ENCODE results near the gene ZBTB5. TPM values are rescaled to one million over a fixed set of nuclear protein-coding genes. Genes with fewer than 3 reads are reported as not detected.

The ZBTB5 gene
- total and polyA plus RNA-seq, 2 of the 13 experiments (the other 11 are each of a cell fraction or from before 2014, with no cell fraction given), result 12.5 to 20.5 TPM

- TF ChIP-seq ZHX2 (IDR thresholded peaks at IDR 0.05; ENCODE audit: low read depth), result no peak; the same call in 1 of the 2 replicates
- TF ChIP-seq ZHX2 (CRISPR knock-in tag; IDR thresholded peaks at IDR 0.05; ENCODE audit: borderline replicate concordance), result no peak
- TF ChIP-seq THYN1 (CRISPR knock-in tag; IDR thresholded peaks at IDR 0.05; ENCODE audit: borderline replicate concordance, low read depth), result no peak
- TF ChIP-seq ATF1 (CRISPR knock-in tag; IDR thresholded peaks at IDR 0.05), result 0 out of 2 replicates have a peak, but pooled peaks have one; percentile 15
- TF ChIP-seq SIN3A (IDR thresholded peaks at IDR 0.05; ENCODE audit: borderline replicate concordance, low read depth, low read length), result no peak
- TF ChIP-seq REL (CRISPR knock-in tag; conservative IDR thresholded peaks at IDR 0.05), result no peak
- TF ChIP-seq MBD4 (IDR thresholded peaks at IDR 0.05; ENCODE audit: borderline replicate concordance, low read length), result no peak
- 0 out of 2 replicates have a peak, but pooled peaks have one; percentile 9 for TF ChIP-seq ZNF224 (CRISPR knock-in tag; IDR thresholded peaks at IDR 0.05)
- TF ChIP-seq SRSF1 (optimal IDR thresholded peaks at IDR 0.05; ENCODE audit: low read depth, low read length), result no peak
- peak; percentile 70 for TF ChIP-seq ATF7 (IDR thresholded peaks at IDR 0.05)
- peak; percentile 96 for TF ChIP-seq ATF7 (CRISPR knock-in tag; IDR thresholded peaks at IDR 0.05)
- TF ChIP-seq AHR (CRISPR knock-in tag; IDR thresholded peaks at IDR 0.05), result no peak
- TF ChIP-seq ZNF484 (CRISPR knock-in tag; IDR thresholded peaks at IDR 0.05; ENCODE audit: borderline replicate concordance, low read depth), result no peak
- no peak for TF ChIP-seq MBNL3 (CRISPR knock-in tag; conservative IDR thresholded peaks at IDR 0.05)
- TF ChIP-seq, protein P1, sequence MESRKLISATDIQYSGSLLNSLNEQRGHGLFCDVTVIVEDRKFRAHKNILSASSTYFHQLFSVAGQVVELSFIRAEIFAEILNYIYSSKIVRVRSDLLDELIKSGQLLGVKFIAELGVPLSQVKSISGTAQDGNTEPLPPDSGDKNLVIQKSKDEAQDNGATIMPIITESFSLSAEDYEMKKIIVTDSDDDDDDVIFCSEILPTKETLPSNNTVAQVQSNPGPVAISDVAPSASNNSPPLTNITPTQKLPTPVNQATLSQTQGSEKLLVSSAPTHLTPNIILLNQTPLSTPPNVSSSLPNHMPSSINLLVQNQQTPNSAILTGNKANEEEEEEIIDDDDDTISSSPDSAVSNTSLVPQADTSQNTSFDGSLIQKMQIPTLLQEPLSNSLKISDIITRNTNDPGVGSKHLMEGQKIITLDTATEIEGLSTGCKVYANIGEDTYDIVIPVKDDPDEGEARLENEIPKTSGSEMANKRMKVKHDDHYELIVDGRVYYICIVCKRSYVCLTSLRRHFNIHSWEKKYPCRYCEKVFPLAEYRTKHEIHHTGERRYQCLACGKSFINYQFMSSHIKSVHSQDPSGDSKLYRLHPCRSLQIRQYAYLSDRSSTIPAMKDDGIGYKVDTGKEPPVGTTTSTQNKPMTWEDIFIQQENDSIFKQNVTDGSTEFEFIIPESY (CRISPR knock-in tag; IDR thresholded peaks at IDR 0.05), result peak; percentile 77
- peak; percentile 99 for TF ChIP-seq ETV5 (CRISPR knock-in tag; IDR thresholded peaks at IDR 0.05; ENCODE audit: borderline replicate concordance)
- TF ChIP-seq, protein P2, sequence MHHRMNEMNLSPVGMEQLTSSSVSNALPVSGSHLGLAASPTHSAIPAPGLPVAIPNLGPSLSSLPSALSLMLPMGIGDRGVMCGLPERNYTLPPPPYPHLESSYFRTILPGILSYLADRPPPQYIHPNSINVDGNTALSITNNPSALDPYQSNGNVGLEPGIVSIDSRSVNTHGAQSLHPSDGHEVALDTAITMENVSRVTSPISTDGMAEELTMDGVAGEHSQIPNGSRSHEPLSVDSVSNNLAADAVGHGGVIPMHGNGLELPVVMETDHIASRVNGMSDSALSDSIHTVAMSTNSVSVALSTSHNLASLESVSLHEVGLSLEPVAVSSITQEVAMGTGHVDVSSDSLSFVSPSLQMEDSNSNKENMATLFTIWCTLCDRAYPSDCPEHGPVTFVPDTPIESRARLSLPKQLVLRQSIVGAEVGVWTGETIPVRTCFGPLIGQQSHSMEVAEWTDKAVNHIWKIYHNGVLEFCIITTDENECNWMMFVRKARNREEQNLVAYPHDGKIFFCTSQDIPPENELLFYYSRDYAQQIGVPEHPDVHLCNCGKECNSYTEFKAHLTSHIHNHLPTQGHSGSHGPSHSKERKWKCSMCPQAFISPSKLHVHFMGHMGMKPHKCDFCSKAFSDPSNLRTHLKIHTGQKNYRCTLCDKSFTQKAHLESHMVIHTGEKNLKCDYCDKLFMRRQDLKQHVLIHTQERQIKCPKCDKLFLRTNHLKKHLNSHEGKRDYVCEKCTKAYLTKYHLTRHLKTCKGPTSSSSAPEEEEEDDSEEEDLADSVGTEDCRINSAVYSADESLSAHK (CRISPR knock-in tag; IDR thresholded peaks at IDR 0.05; ENCODE audit: borderline replicate concordance), result no peak
- peak; percentile 97 for TF ChIP-seq HDAC2 (CRISPR knock-in tag; IDR thresholded peaks at IDR 0.05)
- TF ChIP-seq TCF12 (IDR thresholded peaks at IDR 0.05), result no peak
- TF ChIP-seq TCF12 (CRISPR knock-in tag; IDR thresholded peaks at IDR 0.05), result no peak
- TF ChIP-seq GABPB1 (CRISPR knock-in tag; IDR thresholded peaks at IDR 0.05), result peak; percentile 76
Observed at GRCh38 chr9:37508135-37508833, 43.0 kb upstream of the ZBTB5 start (continued).

All from HepG2 (cell line).